ENCODE data around the gene UBE2Q1. TPM values are rescaled to one million over a fixed set of nuclear protein-coding genes. Genes with fewer than 3 reads are reported as not detected.

The UBE2Q1 gene
- total RNA-seq, 1 experiment from 2014 or later: 52.8 TPM

- no TSS peak for BruUV-seq (replicated peaks)
- DNase-seq: no peak
- H4K20me1 ChIP-seq (ENCODE audit: insufficient read depth): no peaks in the 10 kb centered on the region; the same call in none of the 2 replicates
- no peak overlapping the region for H3K4me3 ChIP-seq
- H3K27me3 ChIP-seq (ENCODE audit: insufficient read depth, low read depth): peaks cover 25% of the 10 kb centered on the region
- H3K79me2 ChIP-seq (ENCODE audit: low read depth): no peaks in the 10 kb centered on the region
- H2AFZ ChIP-seq: no peak overlapping the region
- H3K27ac ChIP-seq: no peak overlapping the region
- H3K9me2 ChIP-seq (ENCODE audit: insufficient read depth): no peaks in the 10 kb centered on the region
- peaks cover 11% of the 10 kb centered on the region for H3K36me3 ChIP-seq (ENCODE audit: low read depth)
- H3K9me3 ChIP-seq (ENCODE audit: insufficient read depth, low read depth): no peaks in the 10 kb centered on the region
- H3K4me2 ChIP-seq: no peak overlapping the region
- intact Hi-C loops (cut with micrococcal nuclease; ENCODE audit: unreplicated experiment): loop anchor here (2.0 to 5.0 kb wide), 3 partner anchors 140 to 360 kb away; partner anchors contain the start of gene IL6R
- H3K4me1 ChIP-seq (replicated peaks; ENCODE audit: insufficient read depth): no peaks in the 10 kb centered on the region
- ChIA-PET CTCF (interaction anchor here (0.6 to 1.2 kb wide), 4 partner anchors 67 to 385 kb away, joined by 3 to 12 read pairs (median 4); a partner anchor contains a TSS), POLR2A (ENCODE audit: unreplicated experiment) (interaction anchor here (0.6 kb wide), 1 partner anchor 354 kb away, joined by 4 read pairs; no protein-coding TSS in a partner anchor)
- H3F3A ChIP-seq (ENCODE audit: insufficient read depth, low read depth): peaks cover 15% of the 10 kb centered on the region; the same call in 1 of the 2 replicates
- TF ChIP-seq CTCF (conservative IDR thresholded peaks at IDR 0.05) (no peak), EZH2 (IDR thresholded peaks at IDR 0.05; ENCODE audit: low read depth) (no peak)
These were observed 11.2 kb downstream of the UBE2Q1 start for GRCh38 chr1:154547105-154547732.

GRCh38 chr1:154546264-154547063 is 12.0 kb downstream of the UBE2Q1 start:
- no peaks in the 10 kb centered on the region for H3K9me3 ChIP-seq (ENCODE audit: insufficient read depth, low read depth)
- ChIA-PET POLR2A (ENCODE audit: unreplicated experiment) (interaction anchor here (0.6 to 0.8 kb wide), 3 partner anchors 129 to 365 kb away, joined by 3 to 9 read pairs (median 4); no protein-coding TSS in a partner anchor), CTCF (interaction anchor here (0.6 to 1.2 kb wide), 4 partner anchors 66 to 386 kb away, joined by 3 to 12 read pairs (median 4); a partner anchor contains a TSS)
- H3K36me3 ChIP-seq (ENCODE audit: low read depth): peaks cover 11% of the 10 kb centered on the region
- H3K4me1 ChIP-seq (replicated peaks; ENCODE audit: insufficient read depth): no peaks in the 10 kb centered on the region
- H4K20me1 ChIP-seq (ENCODE audit: insufficient read depth): no peaks in the 10 kb centered on the region; the same call in none of the 2 replicates
- H2AFZ ChIP-seq: no peak overlapping the region
- no peaks in the 10 kb centered on the region for H3K79me2 ChIP-seq (ENCODE audit: low read depth)
- H3K4me3 ChIP-seq: no peak overlapping the region
- peaks cover 33% of the 10 kb centered on the region for H3K27me3 ChIP-seq (ENCODE audit: insufficient read depth, low read depth)
- TF ChIP-seq CTCF (conservative IDR thresholded peaks at IDR 0.05) (peak; percentile 85), EZH2 (IDR thresholded peaks at IDR 0.05; ENCODE audit: low read depth) (no peak)
- no peak overlapping the region for H3K4me2 ChIP-seq
- peak; percentile 39 to 66 for DNase-seq
- H3K9me2 ChIP-seq (ENCODE audit: insufficient read depth): no peaks in the 10 kb centered on the region
- no peak overlapping the region for H3K27ac ChIP-seq
- no TSS peak for BruUV-seq (replicated peaks)
- intact Hi-C loops (cut with micrococcal nuclease; ENCODE audit: unreplicated experiment): loop anchor here (1.0 to 5.0 kb wide), 4 partner anchors 66 to 360 kb away; partner anchors contain the start of gene IL6R
- peaks cover 15% of the 10 kb centered on the region; the same call in 1 of the 2 replicates for H3F3A ChIP-seq (ENCODE audit: insufficient read depth, low read depth)

GRCh38 chr1:154541231-154541630 is 17.2 kb downstream of the UBE2Q1 start:
- intact Hi-C loops (cut with micrococcal nuclease; ENCODE audit: unreplicated experiment): no loop called here
- Histone ChIP-seq H3F3A (ENCODE audit: insufficient read depth, low read depth) (no peaks in the 10 kb centered on the region), H3K4me3 (no peak overlapping the region), H3K27ac (no peak overlapping the region), H3K9me3 (ENCODE audit: insufficient read depth, low read depth) (no peaks in the 10 kb centered on the region), H4K20me1 (ENCODE audit: insufficient read depth) (no peaks in the 10 kb centered on the region; the same call in 1 of the 2 replicates), H3K4me1 (replicated peaks; ENCODE audit: insufficient read depth) (no peaks in the 10 kb centered on the region), H3K4me2 (no peak overlapping the region), H3K27me3 (ENCODE audit: insufficient read depth, low read depth) (peaks cover 73% of the 10 kb centered on the region), H3K36me3 (ENCODE audit: low read depth) (no peaks in the 10 kb centered on the region), H3K9me2 (ENCODE audit: insufficient read depth) (no peaks in the 10 kb centered on the region), H2AFZ (no peak overlapping the region), H3K79me2 (ENCODE audit: low read depth) (no peaks in the 10 kb centered on the region)
- POLR2A ChIA-PET (ENCODE audit: unreplicated experiment): no interaction called here
- CTCF ChIA-PET: interaction anchor here (0.6 kb wide), 1 partner anchor 133 kb away, joined by 3 read pairs; no protein-coding TSS in a partner anchor
- no peak for DNase-seq
- BruUV-seq (replicated peaks): no TSS peak
- TF ChIP-seq CTCF (conservative IDR thresholded peaks at IDR 0.05): no peak
- no peak for TF ChIP-seq EZH2 (IDR thresholded peaks at IDR 0.05; ENCODE audit: low read depth)

Measured in PC-9 (cell line).